BJ (cell line): ENCODE data around the gene TSC22D2. TPM values are rescaled to one million over a fixed set of nuclear protein-coding genes. Genes with fewer than 3 reads are reported as not detected.

Experiments
- CTCF ChIA-PET: fragments of 350-600 bp; formaldehyde crosslinking; extraction: SDS; loops from one replicate; lab custom pipeline; 2021; ENCODE audit warnings: antibody characterized with exemption, inconsistent platforms; lab: Yijun Ruan, JAX
- POLR2A ChIA-PET: fragments of 300-600 bp; sonication (Branson Sonifier 250); formaldehyde crosslinking; extraction: SDS; loops from one replicate; lab custom pipeline; 2021; ENCODE audit warnings: antibody characterized with exemption; lab: Charles Lee
- DNase-seq: peaks from one replicate; pipeline ENCODE4 v3.0.0-alpha.2; 2011; ENCODE audit warnings: low read depth
- H3K27me3 ChIP-seq: 2 replicates; pipeline ENCODE4 v1.6.0; 2011; ENCODE audit warnings: low read length; ENCODE audit not compliant: control insufficient read depth, insufficient read depth
- H3K36me3 ChIP-seq: 2 replicates; pipeline ENCODE4 v1.5.1; 2011; ENCODE audit warnings: low read length; ENCODE audit not compliant: control insufficient read depth, insufficient read depth
- H3K4me3 ChIP-seq: 2 replicates; pipeline ENCODE4 v1.5.1; 2011; ENCODE audit warnings: low read depth, mild to moderate bottlenecking, control low read depth, low read length
- CTCF ChIP-seq: IDR thresholded peaks from 2 replicates; pipeline ENCODE4 v1.5.1; 2011; ENCODE audit warnings: low read depth, mild to moderate bottlenecking, control low read depth, inconsistent platforms, low read length, moderate library complexity; ENCODE audit not compliant: insufficient read depth
- polyA plus RNA-seq: library from polyadenylated mRNA; depleted of rRNA; stranded (reverse); fragments of >200 nt; gene quantifications from 2 replicates; pipeline ENCODE4 v1.2.3, GENCODE V29; 2011

TSC22D2 gene
- polyA plus RNA-seq, 1 experiment = 8.4 TPM

GRCh38 chr3:150371741-150372254 lies 36.3 kb upstream of the TSC22D2 start:
- Histone ChIP-seq H3K27me3 (no peaks in the 10 kb centered on the region), H3K4me3 (peak overlapping the region; percentile 43), H3K36me3 (no peaks in the 10 kb centered on the region)
- POLR2A ChIA-PET = interaction anchor here (0.6 kb wide), 1 partner anchor 15 kb away, joined by 6 read pairs; no protein-coding TSS in a partner anchor
- peak; percentile 99 for DNase-seq
- CTCF ChIA-PET = interaction anchor here (0.8 kb wide), 1 partner anchor 38 kb away, joined by 4 read pairs; no protein-coding TSS in a partner anchor
- no peak for TF ChIP-seq CTCF

GRCh38 chr3:150372320-150372719 lies 35.8 kb upstream of the TSC22D2 start:
- DNase-seq = no peak
- TF ChIP-seq CTCF = no peak
- ChIA-PET CTCF (no interaction called here), POLR2A (interaction anchor here (1.0 kb wide), 1 partner anchor 124 kb away, joined by 3 read pairs; no protein-coding TSS in a partner anchor)
- H3K4me3 ChIP-seq = no peak overlapping the region
- H3K27me3 ChIP-seq = no peaks in the 10 kb centered on the region
- no peaks in the 10 kb centered on the region for H3K36me3 ChIP-seq

- no peaks in the 10 kb centered on the region for H3K36me3 ChIP-seq
- no peaks in the 10 kb centered on the region for H3K27me3 ChIP-seq
- POLR2A ChIA-PET = interaction anchor here (1.0 kb wide), 1 partner anchor 124 kb away, joined by 3 read pairs; no protein-coding TSS in a partner anchor
- TF ChIP-seq CTCF = 0 out of 2 replicates have a peak, but pooled peaks have one; percentile 30
- no peak overlapping the region for H3K4me3 ChIP-seq
- DNase-seq = no peak
- CTCF ChIA-PET = interaction anchor here (1.2 kb wide), 1 partner anchor 16 kb away, joined by 4 read pairs; no protein-coding TSS in a partner anchor
Measured at GRCh38 chr3:150372722-150373121, 35.4 kb upstream of the TSC22D2 start.

GRCh38 chr3:150373234-150373875 lies 34.7 kb upstream of the TSC22D2 start:
- POLR2A ChIA-PET = interaction anchor here (1.0 kb wide), 1 partner anchor 125 kb away, joined by 3 read pairs; no protein-coding TSS in a partner anchor
- CTCF ChIA-PET = interaction anchor here (1.2 kb wide), 1 partner anchor 16 kb away, joined by 4 read pairs; no protein-coding TSS in a partner anchor

More at GRCh38 chr3:150373234-150373875, 34.7 kb upstream of the TSC22D2 start:
- no peak for TF ChIP-seq CTCF
- H3K36me3 ChIP-seq = no peaks in the 10 kb centered on the region
- no peak for DNase-seq
- no peaks in the 10 kb centered on the region for H3K27me3 ChIP-seq
- no peak overlapping the region for H3K4me3 ChIP-seq
